Measurements from ENCODE around the gene CD44.

DNA sequence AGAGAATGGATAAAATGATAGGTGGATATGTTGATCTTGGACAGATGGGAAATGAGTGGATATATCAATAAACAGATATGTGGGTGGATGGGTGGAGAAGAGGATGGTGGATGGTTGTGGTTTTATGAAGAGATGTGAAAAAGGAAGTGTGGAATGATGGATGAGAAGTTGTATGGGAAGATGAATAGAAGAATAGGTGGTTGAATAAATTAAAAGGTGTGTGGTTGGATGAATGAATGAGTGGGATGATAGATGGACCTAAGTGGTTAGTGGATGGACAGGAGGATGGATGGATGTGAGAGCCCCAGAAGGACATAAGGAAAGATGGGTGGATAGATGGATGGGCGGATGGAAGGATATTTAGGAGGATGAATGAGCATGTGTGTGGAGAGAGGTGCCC, 913 bp upstream of the CD44 start:
- TF ChIP-seq, protein P1, sequence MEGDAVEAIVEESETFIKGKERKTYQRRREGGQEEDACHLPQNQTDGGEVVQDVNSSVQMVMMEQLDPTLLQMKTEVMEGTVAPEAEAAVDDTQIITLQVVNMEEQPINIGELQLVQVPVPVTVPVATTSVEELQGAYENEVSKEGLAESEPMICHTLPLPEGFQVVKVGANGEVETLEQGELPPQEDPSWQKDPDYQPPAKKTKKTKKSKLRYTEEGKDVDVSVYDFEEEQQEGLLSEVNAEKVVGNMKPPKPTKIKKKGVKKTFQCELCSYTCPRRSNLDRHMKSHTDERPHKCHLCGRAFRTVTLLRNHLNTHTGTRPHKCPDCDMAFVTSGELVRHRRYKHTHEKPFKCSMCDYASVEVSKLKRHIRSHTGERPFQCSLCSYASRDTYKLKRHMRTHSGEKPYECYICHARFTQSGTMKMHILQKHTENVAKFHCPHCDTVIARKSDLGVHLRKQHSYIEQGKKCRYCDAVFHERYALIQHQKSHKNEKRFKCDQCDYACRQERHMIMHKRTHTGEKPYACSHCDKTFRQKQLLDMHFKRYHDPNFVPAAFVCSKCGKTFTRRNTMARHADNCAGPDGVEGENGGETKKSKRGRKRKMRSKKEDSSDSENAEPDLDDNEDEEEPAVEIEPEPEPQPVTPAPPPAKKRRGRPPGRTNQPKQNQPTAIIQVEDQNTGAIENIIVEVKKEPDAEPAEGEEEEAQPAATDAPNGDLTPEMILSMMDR (IDR thresholded peaks at IDR 0.05), result no peak
- TF ChIP-seq POLR2A (IDR thresholded peaks at IDR 0.05), result no peak

All from heart left ventricle (tissue), 13 donors.